Esophagus (tissue), 2 donors: ENCODE measurements around the gene TBC1D2B. TPM values are rescaled to one million over a fixed set of nuclear protein-coding genes. Genes with fewer than 3 reads are reported as not detected.

ENCODE experiments used
- H3K27ac ChIP-seq, 2 donors: one replicate each; pipeline ENCODE4 v1.5.1; 2013; ENCODE audit warnings: low read depth in 2 of 2, mild to moderate bottlenecking in 2 of 2, inconsistent platforms in 1 of 2, low read length in 1 of 2, moderate library complexity in 1 of 2
- H3K27me3 ChIP-seq, 2 donors: one replicate each; pipeline ENCODE4 v1.6.1; 2013; ENCODE audit warnings: low read length in 2 of 2, control low read depth in 1 of 2, mild to moderate bottlenecking in 1 of 2; ENCODE audit not compliant: insufficient read depth in 2 of 2, control insufficient read depth in 1 of 2
- H3K36me3 ChIP-seq, 2 donors: one replicate each; pipeline ENCODE4 v1.6.1; 2013; ENCODE audit warnings: low read length in 1 of 2; ENCODE audit not compliant: control insufficient read depth in 2 of 2, insufficient read depth in 2 of 2
- H3K4me1 ChIP-seq, 2 donors: one replicate each; pipeline ENCODE4 v1.6.1; 2013; ENCODE audit warnings: low read length in 1 of 2; ENCODE audit not compliant: control insufficient read depth in 2 of 2, insufficient read depth in 2 of 2
- H3K4me3 ChIP-seq, 2 donors: one replicate each; pipeline ENCODE4 v1.5.1; 2013; ENCODE audit warnings: low read length in 2 of 2, mild to moderate bottlenecking in 2 of 2, low read depth in 1 of 2, moderate library complexity in 1 of 2
- H3K9me3 ChIP-seq, 2 donors: one replicate each; pipeline ENCODE4 v1.6.1; 2013; ENCODE audit warnings: mild to moderate bottlenecking in 2 of 2, low read depth in 1 of 2, low read length in 1 of 2, moderate library complexity in 1 of 2; ENCODE audit not compliant: control insufficient read depth in 2 of 2, insufficient read depth in 1 of 2
- WGBS, 2 donors: extraction: QIAGEN DNeasy Blood & Tissue Kit; methylation state at CpG; one replicate each; pipeline ENCODE4 v1.1.7; 2013; 5-methylcytosine and 5-hydroxymethylcytosine counted together
- polyA plus RNA-seq, 2 donors: library from polyadenylated mRNA; stranded (reverse); fragments of 200-250 nt; gene quantifications; one replicate each; pipeline ENCODE4 v1.2.3, GENCODE V29; 2013
- donor health status: healthy with polysubstance abuse.
- donor health status: Bipolar disorder and iron deficiency.

TBC1D2B gene
- polyA plus RNA-seq, 2 donors: 5.1 to 7.0 TPM

DNA sequence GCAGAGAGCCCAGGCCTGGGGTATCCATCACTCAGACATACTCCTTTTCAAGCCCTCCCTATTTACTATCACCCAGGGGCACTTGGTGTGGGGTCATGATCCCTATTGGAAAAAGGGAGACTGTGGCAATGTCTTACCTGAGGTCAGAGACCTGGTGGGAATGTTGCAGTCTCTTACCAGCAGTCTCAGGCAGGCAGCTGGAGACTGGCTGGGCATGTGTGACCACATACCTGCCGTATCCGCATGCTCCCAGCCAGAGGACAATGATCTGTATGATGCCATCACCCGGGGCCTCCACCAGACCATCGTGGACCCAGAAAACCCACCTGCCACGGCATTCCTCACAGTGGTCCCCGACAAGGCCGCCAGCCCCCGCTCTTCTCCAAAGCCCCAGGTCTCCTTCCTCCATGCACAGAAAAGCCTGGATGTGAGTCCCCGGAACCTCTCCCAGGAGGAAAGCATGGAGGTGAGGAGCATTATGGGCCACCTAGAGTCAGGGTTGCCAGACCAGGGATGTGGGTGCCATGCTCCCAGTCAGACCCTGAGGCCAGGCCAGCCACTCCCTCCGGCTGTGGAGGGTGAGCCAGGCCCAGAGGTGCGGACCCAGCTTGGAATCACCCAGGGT, 20.7 kb upstream of the TBC1D2B start:
- Histone ChIP-seq H3K4me1 (no peaks in the 10 kb centered on the region), H3K9me3 (no peaks in the 10 kb centered on the region), H3K27me3 (no peaks in the 10 kb centered on the region), H3K4me3 (no peak overlapping the region), H3K36me3 (no peaks in the 10 kb centered on the region), H3K27ac (no peak overlapping the region)
- 89 to 92% methylated on average over 11 of the region's 11 CpGs for WGBS, 2 donors

DNA sequence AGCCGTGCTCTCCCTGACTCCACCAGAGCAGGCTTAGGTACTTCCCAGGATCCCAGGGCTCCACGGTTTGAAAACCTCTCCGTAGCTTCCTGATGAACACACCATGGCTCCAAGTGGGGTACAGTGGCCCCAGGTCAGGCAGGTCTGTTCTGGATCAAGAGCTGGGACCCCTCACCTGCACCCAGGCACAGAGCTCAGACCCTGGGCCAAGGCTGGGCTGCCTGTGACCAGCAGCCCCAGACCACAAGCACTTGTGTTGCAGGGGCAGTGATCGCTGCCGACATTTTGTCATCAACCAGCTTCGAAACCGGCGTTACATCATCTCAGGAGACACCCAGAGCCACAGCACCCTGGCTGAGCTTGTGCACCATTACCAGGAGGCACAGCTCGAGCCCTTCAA, 20.2 kb upstream of the TBC1D2B start:
- Histone ChIP-seq H3K27ac (no peak overlapping the region), H3K36me3 (no peaks in the 10 kb centered on the region), H3K9me3 (no peaks in the 10 kb centered on the region), H3K4me1 (no peaks in the 10 kb centered on the region), H3K27me3 (no peaks in the 10 kb centered on the region), H3K4me3 (no peak overlapping the region)
- 88 to 92% methylated on average over 9 of the region's 9 CpGs for WGBS, 2 donors

DNA sequence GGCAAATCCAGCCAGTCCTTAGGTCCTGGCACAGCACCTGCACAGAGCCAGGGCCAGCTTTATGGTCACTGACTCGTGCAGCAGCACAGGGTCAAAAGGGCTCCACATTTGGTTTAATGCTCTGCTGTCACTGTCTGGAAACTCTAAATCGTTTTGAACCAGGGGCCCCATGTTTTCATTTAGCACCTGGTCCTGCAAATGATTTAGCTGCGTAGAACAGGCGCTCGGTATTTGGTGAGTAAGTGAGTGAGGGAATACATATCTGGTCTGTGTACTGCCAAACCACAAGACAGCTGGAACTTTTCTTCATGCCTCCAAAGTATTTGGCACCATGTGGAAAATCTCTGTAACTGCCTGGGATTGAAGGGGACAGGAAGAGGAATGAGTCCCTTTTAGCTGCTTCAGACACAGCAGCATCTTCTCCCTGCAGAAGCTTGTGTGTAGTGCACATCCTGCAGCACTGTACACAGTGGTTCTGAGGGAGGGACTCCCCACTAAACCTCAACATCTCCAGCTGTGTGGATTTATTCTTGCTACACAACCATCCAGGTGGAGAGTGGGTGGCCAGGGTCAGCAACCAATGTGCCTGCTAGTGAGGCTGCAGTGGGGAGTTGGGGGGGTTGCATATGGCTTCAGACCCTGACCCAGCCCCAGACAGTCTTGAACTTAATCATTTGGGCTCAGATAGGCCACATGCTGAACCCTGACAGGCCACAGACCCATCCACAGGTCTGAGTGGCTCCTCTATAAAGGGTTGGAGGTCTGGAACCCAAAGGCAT, 15.9 kb upstream of the TBC1D2B start:
- no peak overlapping the region for H3K4me3 ChIP-seq
- H3K9me3 ChIP-seq: no peaks in the 10 kb centered on the region
- H3K27me3 ChIP-seq: no peaks in the 10 kb centered on the region
- H3K4me1 ChIP-seq: no peaks in the 10 kb centered on the region
- WGBS, 2 donors: 54 to 61% methylated on average over 5 of the region's 5 CpGs
- H3K36me3 ChIP-seq: no peaks in the 10 kb centered on the region
- no peak overlapping the region for H3K27ac ChIP-seq

DNA sequence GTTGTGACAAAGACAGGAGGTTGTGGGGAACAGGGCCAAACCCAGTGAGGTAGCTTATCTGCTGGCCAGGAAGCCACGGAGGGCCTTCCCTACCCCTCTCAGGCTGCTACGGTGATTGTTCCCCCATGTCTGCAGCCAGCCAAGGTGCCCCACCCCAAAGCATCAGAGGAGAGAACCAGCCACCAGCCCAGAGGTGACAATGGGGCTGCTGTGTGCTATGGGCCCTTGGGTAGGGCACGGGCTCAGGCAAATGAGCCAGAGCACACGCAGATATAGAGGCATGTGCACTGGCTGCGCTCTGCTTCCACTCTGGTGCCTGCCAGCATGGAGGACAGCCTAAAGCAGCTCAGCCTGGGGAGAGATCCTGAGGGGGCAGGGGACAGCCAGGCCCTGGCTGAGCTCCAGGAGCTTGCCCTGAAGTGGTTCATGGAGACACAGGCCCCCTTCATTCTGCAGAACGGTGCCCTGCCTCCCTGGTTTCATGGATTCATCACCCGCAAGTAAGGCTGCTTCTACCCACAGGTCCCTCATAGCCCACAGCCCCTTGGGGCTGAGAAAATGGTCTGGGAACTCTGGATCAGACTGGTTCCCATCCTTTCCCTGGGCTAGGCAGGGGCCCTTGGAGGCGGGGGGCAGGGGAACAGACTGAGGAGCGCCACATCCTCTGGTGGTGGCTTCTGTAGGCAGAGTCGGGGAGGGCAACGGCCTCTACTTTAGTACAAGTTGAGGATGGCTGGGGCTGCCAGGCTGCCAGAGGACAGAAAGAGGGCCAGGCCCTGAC, 14.9 kb upstream of the TBC1D2B start, which contains the start of gene SH2D7:
SH2D7 (plus strand) TSS at position 301 of the 781 bp plus-strand sequence; CDS start at position 325, 24 bp downstream.
- Histone ChIP-seq H3K27me3 (no peaks in the 10 kb centered on the region), H3K9me3 (no peaks in the 10 kb centered on the region), H3K4me1 (no peaks in the 10 kb centered on the region), H3K36me3 (no peaks in the 10 kb centered on the region), H3K4me3 (no peak within 1 kb of the TSS), H3K27ac (no peak within 1 kb of the TSS)
- 77% methylated on average over 11 of the region's 11 CpGs for WGBS, 2 donors

DNA sequence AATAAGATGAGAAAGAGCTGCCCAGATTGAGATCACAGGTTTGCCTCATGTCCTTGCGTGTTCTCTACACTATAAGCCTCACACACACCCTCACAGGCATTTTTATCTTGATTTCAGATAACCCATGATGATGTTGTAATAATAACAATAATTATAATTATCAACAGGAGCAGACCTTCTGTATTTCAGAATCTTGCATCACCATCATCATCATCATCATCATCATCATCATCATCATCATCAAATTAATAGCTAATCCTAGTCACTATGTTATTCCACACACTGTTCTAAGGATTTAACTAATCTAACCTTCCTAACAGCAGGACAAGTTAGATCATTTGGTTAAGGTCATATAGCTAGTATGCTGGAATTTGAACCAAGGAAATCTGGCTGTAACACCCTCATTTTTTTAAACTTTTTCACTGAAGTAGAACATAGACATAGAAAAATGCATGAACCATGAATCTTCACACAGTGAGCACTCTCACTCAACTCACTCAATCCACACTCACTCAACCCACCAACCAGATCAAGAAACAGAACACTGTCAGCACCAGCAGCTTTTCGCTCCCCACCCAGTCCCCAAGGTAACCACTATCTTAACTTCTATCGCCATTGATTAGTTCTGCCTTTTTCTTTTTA, 13.0 kb upstream of the TBC1D2B start:
- Histone ChIP-seq H3K4me1 (no peaks in the 10 kb centered on the region), H3K27ac (no peak overlapping the region), H3K4me3 (no peak overlapping the region), H3K36me3 (no peaks in the 10 kb centered on the region), H3K27me3 (no peaks in the 10 kb centered on the region), H3K9me3 (no peaks in the 10 kb centered on the region)
- WGBS, 2 donors: 92 to 97% methylated on average over 3 of the region's 3 CpGs

DNA sequence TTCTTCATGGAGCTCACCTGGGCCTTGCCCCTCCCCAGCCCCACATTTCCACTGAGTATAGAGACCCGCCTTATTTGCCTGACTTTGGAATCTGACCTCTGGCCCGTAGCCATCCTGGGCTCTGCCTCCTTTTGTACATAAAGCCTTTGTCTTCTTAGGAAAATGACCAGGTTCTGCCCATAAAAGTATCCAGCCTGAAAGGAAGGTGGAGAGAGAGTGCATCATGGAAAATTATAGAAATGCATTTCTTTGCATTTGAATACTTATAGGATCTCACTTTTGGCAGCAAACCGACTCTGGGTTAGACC, 11.2 kb upstream of the TBC1D2B start:
- WGBS, 2 donors: 69 to 77% methylated on average over 3 of the region's 3 CpGs
- no peak overlapping the region for H3K27ac ChIP-seq

DNA sequence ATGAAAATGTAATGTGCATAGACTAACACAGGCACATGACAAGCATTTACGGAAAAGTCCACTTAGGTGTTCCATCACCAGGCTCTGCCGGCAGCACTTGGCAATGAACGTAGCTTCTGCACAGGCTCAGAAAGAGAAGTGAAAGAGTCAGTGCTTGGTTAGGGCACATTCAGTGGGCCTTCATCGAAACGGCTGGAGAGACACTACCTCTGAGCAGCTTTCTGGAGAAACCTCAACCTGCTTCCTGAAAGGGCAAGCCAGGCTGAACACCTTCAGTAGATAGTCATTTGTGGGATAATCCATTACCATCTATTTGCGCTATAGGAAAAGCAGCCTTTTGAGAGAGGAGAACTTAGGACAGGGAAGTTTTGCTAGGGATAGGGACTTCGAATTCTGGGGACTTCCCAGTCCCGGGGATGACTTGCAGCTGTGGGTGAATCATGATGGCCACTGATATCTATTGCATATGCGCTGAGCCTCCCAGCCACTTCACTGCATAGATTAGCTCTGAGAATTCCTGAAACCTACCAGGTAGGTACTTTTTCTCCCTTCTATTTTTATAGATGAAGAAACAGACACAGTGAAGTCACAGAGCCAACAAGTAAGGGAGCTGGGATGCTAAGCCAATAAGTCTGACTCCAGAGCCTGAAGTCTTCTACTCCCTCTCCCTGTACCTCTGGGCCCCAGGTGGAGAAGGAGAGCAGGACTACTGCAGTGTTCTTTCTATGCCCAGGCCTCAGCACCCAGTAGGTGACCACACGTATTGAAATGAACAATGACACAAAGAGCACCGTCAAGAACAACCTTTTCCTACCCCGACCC, 10.7 kb upstream of the TBC1D2B start:
- Histone ChIP-seq H3K36me3 (no peaks in the 10 kb centered on the region), H3K4me3 (no peak overlapping the region), H3K27ac (no peak overlapping the region), H3K27me3 (no peaks in the 10 kb centered on the region), H3K9me3 (no peaks in the 10 kb centered on the region), H3K4me1 (no peaks in the 10 kb centered on the region)
- 75 to 78% methylated on average over 12 of the region's 12 CpGs for WGBS, 2 donors

More for the DNA sequence above, 11.2 kb upstream of the TBC1D2B start:
- Histone ChIP-seq H3K27me3 (no peaks in the 10 kb centered on the region), H3K4me1 (no peaks in the 10 kb centered on the region), H3K9me3 (no peaks in the 10 kb centered on the region), H3K4me3 (no peak overlapping the region), H3K36me3 (no peaks in the 10 kb centered on the region)

DNA sequence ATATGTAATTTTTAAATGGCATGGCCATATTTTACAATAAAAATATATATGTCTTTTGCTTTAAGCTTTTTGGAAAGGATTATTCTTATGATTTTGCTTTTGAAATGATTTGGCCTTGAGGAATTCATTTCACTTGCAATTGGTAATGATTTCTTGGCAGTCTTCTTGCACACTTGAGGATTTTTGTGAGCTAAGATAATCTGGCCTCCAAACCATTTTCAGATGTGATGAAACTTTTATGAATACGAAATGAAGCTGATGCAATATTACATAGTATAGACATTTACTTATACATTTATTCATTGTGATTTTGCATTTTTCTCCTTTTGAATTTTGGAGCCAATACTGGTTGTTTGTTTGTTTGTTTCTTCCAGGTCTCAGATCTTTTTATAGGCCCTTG, 8.4 kb upstream of the TBC1D2B start:
- 80 to 85% methylated on average over 1 of the region's 1 CpG for WGBS, 2 donors
- no peaks in the 10 kb centered on the region for H3K9me3 ChIP-seq
- no peaks in the 10 kb centered on the region for H3K36me3 ChIP-seq
- no peak overlapping the region for H3K27ac ChIP-seq
- no peaks in the 10 kb centered on the region for H3K27me3 ChIP-seq
- peaks cover 0 to 2% of the 10 kb centered on the region in 2 donors for H3K4me1 ChIP-seq
- H3K4me3 ChIP-seq: no peak overlapping the region

DNA sequence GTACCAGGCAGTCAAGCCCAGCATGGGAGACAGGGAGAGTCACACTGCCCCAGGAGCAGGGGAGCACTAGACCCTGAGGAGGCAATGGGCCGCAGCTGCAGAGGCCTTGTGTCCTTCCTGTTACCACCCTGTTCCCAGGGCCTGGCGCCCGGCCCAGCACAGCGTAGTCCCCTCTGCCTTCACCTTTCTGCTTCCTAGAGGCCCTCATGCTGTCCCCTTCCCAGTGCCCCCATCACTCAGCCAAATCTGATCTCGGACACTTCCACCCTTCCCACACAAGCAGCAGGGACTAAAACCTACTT, 6.9 kb upstream of the TBC1D2B start:
- H3K4me3 ChIP-seq: no peak overlapping the region
- no peaks in the 10 kb centered on the region for H3K9me3 ChIP-seq
- H3K36me3 ChIP-seq: no peaks in the 10 kb centered on the region
- H3K27me3 ChIP-seq: no peaks in the 10 kb centered on the region
- WGBS, 2 donors: 59 to 78% methylated on average over 5 of the region's 5 CpGs
- peaks cover 0 to 2% of the 10 kb centered on the region in 2 donors for H3K4me1 ChIP-seq
- H3K27ac ChIP-seq: no peak overlapping the region
